Ramos (cell line): ENCODE measurements around the gene PRDM11.

Experiments used
- in situ Hi-C: fragments of 300-500 bp; cut with MboI; formaldehyde crosslinking; loops from one replicate; pipeline ENCODE4 v1.14.3; 2022; ENCODE audit warnings: low sequenced_read_pairs; ENCODE audit not compliant: unreplicated experiment

The PRDM11 gene

DNA sequence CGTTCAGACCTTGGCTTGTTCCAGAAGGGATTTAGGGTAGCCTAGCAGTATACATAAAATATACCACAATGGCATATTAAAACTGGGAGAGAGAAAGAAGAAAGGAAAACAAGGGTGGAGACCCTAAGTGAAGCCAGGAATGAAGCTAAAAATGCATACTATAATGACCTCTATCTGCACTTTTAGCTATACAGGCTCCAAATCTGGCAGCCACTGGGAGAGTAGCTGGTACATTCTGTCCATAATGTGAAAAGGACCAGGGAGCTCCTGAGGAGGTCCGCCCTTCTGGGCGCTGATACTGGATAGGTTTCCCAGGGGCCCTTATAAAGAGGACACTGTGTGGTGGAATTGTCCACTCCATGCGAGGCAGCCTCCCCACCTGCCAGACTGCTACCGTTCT lies 42.8 kb downstream of the PRDM11 start:
- in situ Hi-C loops = no loop called here

- in situ Hi-C loops = no loop called here
These were observed 47.3 kb downstream of the PRDM11 start for GRCh38 chr11:45193695-45194094.

DNA sequence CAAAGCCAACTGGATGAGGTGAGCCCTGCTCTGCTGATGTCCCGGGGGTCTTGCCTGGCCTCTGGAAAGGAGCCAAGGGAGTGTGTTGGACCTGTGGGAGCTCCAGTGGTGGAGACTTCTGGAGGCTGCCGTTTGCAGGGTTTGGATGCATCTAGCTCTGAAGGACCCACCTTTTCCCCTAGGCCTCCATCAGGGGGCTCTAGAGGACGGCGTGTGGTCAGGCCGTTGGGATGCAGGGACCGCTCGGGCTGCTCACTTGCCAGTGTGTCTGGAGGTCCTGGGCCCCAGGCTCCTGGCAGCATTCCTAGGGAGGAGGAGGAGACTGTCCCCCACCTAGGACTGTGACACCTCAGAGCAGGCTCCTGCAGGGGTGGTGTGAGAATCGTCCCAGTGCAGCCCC lies 58.3 kb downstream of the PRDM11 start:
- in situ Hi-C loops = loop anchor here (10.0 kb wide), 1 partner anchor 60 kb away; no protein-coding TSS in a partner anchor

- in situ Hi-C loops = loop anchor here (10.0 kb wide), 1 partner anchor 59 kb away; no protein-coding TSS in a partner anchor
These were observed 59.5 kb downstream of the PRDM11 start for GRCh38 chr11:45205978-45206377.

DNA sequence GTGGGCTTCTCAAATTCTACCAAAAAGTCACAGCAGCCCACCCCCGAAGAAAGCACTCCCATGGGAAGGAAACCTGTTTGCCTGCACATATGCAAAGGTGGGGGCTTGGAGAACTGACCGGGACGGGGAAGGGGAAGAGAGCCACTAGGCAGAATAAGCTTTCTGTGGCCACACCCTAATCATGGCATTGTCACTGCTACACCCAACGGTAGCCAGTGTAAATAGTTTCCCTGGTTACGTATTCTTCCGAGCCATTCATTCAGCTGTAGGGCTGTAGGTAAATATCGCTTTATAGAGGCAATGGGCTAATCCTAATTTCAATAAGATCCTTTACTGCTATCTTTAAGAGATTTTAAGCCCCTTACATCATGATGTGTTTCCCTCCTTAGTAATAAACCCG lies 61.7 kb downstream of the PRDM11 start:
- in situ Hi-C loops = loop anchor here (10.0 kb wide), 1 partner anchor 57 kb away; no protein-coding TSS in a partner anchor

DNA sequence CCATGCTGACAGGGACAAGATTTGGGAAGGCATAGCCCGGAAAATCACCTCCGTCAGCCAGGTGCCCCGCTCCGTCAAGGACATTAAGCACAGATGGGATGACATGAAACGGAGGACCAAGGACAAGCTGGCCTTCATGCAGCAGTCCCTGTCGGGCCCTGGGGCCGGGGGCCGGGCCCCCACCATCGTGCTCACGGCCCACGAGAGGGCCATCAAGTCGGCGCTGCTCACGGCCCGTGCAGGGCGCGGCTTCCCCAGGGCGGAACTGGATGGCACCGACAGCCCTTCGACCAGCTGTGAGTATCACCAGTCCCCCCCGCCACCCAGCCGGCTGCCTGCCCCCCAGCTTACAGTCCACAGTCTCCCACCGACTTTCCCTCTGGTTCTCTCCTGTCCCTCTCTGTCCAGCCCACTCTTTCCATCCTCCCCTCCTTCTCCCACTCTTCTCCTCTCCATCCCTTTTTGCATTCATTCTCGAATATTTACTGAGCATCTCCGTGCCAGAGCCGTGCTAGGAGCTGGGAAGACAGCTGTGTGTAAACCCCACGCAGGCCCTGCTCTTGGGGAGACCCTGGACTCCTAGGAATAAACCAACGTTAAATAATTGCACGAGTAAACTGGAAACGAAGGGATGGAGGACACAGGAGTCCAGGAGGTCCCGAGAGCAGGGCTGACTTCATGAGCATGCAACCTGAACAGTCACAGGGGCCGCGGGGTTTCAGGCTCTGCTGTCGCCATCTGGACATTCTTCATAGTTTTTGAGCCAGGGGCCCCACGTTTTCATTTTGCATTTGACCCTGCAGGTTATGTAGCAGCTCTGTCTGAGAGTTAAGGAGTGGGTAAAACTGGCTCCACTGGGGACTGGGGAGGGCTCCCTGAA lies 62.8 kb downstream of the PRDM11 start:
- in situ Hi-C loops = loop anchor here (10.0 kb wide), 1 partner anchor 56 kb away; no protein-coding TSS in a partner anchor

DNA sequence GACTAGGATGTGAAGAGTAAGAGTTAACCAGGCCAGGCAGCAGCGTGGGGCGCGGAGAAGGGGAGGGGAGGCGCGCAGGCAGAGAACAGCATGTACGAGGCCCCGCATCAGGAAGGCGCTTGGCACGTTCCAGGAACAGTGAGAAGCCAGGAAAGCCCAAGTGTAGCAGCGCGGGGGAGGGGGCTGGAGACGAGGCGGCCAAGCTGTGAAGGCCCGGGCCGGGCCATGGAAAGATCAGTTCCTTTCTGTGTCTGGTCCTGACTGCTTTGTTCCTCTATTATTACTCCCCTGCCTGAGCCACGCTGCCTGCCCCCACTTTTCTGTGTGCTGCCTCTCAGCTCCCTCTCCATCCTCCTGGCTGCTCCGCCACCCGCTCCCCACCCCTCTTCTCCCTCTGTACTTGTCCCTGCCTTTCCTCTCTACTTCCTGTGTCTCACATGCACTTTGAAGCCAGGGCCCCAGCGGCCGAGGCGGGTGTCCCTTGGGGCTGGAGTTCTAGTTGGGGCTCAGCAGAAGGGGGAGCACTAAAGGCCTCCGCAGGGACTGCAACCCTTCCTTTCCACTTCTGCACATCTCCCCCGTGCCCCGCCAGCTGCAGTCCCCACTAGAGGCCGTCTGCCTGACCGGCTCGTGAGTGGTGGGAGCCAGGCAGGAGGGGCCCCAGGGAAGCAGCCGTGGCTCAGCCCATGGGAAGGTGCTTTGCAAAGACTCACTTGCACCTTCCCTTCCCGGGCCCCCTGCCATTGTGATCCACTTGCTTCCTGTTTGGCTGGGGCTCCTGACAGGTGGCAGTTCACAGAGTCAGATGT lies 63.7 kb downstream of the PRDM11 start:
- in situ Hi-C loops = loop anchor here (10.0 kb wide), 1 partner anchor 55 kb away; no protein-coding TSS in a partner anchor

GRCh38 chr11:45210846-45211245 lies 64.4 kb downstream of the PRDM11 start:
- in situ Hi-C loops = no loop called here

DNA sequence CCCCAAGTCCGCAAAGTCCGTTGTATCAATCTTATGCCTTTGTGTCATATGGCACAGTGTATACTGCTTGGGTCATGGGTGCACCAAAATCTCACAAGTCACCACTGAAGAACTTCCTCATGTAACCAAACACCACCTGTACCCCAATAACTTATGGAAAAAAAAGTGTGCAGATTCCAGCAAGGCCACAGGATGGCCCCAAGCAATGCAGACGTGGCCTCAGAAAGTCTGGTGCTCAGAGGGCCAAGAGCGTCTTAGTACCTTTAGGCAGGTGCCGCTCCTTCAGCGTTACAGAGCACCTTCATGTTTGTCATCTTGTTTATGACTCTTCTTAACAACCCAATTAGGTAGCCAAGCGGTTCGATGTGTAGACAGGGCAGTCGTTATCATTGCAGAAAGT lies 65.3 kb downstream of the PRDM11 start:
- in situ Hi-C loops = no loop called here

- in situ Hi-C loops = no loop called here
These were observed 66.3 kb downstream of the PRDM11 start for GRCh38 chr11:45212566-45213315.

GRCh38 chr11:45213316-45213665 lies 66.9 kb downstream of the PRDM11 start:
- in situ Hi-C loops = no loop called here

DNA sequence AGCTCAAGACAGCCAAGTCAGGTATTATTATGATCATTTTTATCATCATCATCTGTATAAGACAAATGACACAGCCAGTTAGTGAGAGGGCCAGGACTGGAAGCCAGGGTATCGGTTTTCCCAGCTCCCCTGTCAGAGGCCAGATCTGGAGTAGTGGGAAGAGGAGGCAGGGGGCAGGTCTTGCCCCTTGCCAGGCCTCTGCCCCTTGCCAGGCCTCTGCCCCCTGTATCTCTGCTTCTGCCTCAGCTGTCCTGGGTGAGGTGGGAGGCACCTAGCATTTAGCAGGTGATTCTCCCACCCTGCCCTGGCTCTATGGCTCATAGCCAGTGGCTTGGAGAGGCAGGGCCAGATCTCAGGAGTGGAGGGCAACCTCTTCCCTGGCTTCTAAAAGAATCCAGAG lies 67.3 kb downstream of the PRDM11 start:
- in situ Hi-C loops = no loop called here

DNA sequence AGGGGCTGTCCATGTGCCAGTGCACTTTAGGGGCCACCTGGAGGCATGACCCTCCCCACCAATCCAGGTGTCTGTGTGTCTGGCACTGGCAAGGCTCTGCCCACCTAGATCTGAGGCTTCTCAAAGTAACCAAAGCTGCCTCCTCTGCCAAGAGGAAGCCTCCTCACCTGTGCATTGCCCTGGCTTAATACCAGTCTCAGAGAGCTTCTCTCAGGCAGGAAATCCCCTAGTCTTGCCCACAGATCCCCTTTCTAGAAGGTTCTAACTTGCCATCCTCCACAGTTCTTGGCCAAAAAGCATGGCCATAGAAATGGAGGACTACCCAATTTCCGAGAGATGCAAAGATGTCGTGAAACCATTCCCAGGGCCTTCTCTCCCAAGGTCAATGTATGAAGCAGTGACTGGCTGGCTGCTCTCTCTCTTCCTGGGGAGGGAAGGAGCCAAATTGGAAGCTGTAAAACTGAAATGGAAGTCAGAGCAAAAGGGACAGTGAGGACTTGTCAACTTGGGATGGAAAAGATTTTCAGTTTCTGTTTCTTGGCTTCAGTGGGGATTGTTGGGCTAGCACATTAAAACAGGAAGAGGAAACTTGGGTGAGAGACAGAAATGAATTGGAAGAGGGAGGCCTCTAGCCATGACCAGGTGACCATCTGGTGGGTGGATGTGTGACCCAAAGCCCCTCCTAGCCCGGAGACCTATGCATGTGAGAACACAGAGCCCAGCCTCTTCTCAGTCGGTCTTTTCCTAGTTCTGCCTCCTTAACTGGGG lies 68.8 kb downstream of the PRDM11 start:
- in situ Hi-C loops = no loop called here

DNA sequence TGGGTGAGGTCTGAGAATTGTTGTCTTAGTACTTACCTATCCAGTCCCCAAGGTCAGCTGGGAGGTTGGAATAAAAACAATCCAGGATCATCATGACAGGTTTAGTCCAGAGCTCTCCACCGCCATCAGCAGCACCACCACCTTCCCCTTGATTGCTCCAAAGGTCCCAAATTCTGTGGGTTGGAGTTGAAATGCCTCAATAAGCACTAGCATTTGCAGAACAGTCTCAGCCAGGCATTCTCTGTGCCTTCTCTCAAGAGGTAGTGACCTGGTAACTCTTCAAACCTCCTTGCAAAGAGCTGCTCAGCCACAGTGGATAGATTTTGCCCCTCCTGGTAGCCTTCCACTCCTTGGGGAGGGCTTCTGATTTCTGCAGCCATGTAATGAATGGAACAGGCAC lies 69.6 kb downstream of the PRDM11 start:
- in situ Hi-C loops = no loop called here

GRCh38 chr11:45216901-45217300 lies 70.5 kb downstream of the PRDM11 start:
- in situ Hi-C loops = no loop called here

GRCh38 chr11:45217991-45218390 lies 71.6 kb downstream of the PRDM11 start:
- in situ Hi-C loops = no loop called here

DNA sequence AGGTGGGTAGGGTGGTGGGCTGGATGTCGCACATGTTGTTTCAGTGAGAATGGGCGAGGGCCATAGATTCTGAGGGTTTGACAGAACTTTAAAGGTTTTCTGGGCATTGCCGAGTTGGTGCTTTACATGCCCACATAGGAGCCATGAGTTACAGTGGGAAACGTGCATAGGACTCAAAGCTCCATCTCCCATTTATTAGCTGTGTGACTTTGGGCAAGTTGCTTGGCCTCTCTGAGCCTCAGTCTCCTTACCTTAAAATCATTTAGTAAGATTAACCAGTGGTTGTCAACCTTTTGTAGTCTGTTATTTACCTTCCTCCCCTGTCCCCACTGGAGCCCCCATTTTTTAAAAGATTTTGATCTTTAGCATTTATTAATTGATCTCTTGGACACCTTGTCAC lies 72.3 kb downstream of the PRDM11 start:
- in situ Hi-C loops = no loop called here

DNA sequence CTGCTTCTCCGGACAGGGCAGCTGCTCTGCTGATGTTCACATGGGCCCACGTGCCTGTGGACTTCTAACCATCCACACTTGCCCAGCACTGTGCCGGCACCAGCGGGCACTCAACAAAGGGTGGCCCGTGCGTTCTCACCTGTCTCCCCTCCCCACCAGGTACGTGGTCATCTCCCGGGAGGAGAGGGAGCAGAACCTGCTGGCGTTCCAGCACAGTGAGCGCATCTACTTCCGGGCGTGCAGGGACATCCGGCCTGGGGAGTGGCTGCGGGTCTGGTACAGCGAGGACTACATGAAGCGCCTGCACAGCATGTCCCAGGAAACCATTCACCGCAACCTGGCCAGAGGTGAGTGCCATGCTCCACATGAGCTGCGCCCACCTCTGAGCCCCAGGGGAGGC lies 73.0 kb downstream of the PRDM11 start:
- in situ Hi-C loops = no loop called here

DNA sequence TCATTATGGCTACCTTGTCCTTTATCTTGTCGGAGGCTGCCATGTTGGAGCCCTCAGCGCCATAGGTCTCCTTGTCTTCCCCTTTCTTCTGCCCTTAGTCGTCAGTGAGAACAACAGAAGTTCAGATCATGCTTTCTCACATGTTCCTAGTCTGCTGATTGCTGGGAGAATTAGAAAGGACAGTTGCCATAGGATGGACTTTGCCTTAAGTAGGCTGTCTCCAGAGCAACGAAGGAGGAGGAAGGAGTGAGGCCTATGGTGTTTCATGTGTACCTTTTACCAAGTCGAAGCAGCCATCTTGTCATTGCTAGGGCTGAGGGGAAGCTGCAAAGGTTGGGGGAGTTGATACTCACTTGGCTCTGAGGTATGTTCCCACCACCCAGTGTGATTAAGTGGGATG lies 77.1 kb downstream of the PRDM11 start:
- in situ Hi-C loops = no loop called here

DNA sequence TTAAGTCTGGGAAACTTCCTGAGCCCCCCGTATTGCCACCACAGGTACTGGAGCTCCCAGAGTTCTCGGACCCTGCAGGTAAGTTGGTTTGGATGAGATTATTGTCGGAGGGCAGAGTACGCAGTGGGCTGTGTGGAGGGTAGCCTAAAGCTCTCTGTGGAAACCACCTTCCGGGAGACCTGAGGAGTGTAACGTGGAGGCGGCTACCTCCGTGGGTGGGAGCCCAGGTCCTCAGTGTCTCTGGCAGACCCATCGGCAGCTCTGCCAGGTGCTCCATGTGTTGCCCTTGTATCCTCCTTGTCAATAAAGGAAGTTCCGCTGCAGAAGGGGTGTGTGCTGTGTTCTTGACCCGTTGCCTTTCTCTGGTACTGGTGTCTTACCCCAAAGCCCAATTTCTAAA lies 78.3 kb downstream of the PRDM11 start:
- in situ Hi-C loops = no loop called here
